ENCODE measurements around the gene GNG12. TPM values are rescaled to one million over a fixed set of nuclear protein-coding genes. Genes with fewer than 3 reads are reported as not detected.

Gene GNG12
- total and polyA plus RNA-seq, 9 of the 15 experiments (the other 6 are each of a cell fraction or from before 2014, with no cell fraction given) = 2.6 to 6.0 (median 4.1) TPM

- peak; percentile 47 for TF ChIP-seq MGA (IDR thresholded peaks at IDR 0.05)
- TF ChIP-seq ARHGAP35 (IDR thresholded peaks at IDR 0.05; ENCODE audit: partially characterized antibody) = no peak
- TF ChIP-seq ARID4B (CRISPR knock-in tag; IDR thresholded peaks at IDR 0.05) = no peak
- TF ChIP-seq TFE3 (CRISPR knock-in tag; IDR thresholded peaks at IDR 0.05) = no peak
- no peak for TF ChIP-seq ZC3H4 (CRISPR knock-in tag; IDR thresholded peaks at IDR 0.05; ENCODE audit: borderline replicate concordance)
- no peak for TF ChIP-seq XRCC5 (IDR thresholded peaks at IDR 0.05; ENCODE audit: low read depth, low read length)
- TF ChIP-seq ZNF174 (CRISPR knock-in tag; IDR thresholded peaks at IDR 0.05) = no peak
- no peak for TF ChIP-seq MED1 (CRISPR knock-in tag; IDR thresholded peaks at IDR 0.05; ENCODE audit: borderline replicate concordance)
- no peak for TF ChIP-seq MXD1 (CRISPR knock-in tag; IDR thresholded peaks at IDR 0.05; ENCODE audit: borderline replicate concordance, poor library complexity, severe bottlenecking)
- peak; percentile 99 for TF ChIP-seq ZFP36 (IDR thresholded peaks at IDR 0.05; ENCODE audit: low read depth, low read length, partially characterized antibody)
Measured at GRCh38 chr1:67731322-67731721, 101.9 kb downstream of the GNG12 start (continued).

Measured in K562 (cell line).